NCI-H748 treated with DMSO at 0.1 percent for 48 hours (cell line): ENCODE measurements around the gene FBXL16.

Experiments used
- DNase-seq: peaks from one replicate; lab custom pipeline; 2025; lab: John Stamatoyannopoulos, UW

Gene FBXL16

DNA sequence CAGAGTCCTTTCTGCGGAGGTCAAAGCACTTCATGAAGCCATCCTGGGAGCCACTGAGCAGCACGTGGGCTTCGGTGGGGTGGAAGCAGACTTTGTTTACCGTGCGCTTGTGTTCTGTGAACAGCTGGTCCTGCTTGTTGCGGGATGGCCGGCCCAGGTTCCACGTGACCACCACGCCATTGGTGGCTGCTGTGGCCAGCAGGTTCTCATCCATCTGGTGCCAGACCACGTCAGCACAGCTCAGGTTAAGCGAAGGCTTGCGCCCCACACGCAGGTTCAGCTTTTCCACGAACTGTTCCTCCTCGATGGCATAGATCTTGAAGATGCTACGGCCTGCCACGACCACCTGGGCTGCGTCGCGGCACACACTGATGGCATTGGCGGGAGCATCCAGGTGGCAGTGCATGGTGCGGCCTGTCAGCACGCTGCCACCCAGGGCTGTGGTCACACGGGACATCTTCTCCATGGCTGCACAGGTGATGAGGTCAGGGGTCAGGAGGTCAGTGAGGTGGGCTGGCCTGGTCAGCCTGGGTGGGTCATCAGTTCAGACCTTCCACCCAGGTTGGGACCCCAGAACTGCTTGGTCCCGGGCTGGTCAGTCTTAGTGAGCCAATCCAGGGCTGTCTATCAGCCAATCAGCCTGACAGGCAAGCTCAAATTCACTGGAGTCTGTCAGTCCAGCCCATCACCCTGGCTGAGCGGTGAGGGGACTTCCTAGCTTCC is 16.3 kb downstream of the FBXL16 start:
- DNase-seq, result no peak

GRCh38 chr16:687499-687898 is 18.1 kb downstream of the FBXL16 start:
- DNase-seq, result no peak

DNA sequence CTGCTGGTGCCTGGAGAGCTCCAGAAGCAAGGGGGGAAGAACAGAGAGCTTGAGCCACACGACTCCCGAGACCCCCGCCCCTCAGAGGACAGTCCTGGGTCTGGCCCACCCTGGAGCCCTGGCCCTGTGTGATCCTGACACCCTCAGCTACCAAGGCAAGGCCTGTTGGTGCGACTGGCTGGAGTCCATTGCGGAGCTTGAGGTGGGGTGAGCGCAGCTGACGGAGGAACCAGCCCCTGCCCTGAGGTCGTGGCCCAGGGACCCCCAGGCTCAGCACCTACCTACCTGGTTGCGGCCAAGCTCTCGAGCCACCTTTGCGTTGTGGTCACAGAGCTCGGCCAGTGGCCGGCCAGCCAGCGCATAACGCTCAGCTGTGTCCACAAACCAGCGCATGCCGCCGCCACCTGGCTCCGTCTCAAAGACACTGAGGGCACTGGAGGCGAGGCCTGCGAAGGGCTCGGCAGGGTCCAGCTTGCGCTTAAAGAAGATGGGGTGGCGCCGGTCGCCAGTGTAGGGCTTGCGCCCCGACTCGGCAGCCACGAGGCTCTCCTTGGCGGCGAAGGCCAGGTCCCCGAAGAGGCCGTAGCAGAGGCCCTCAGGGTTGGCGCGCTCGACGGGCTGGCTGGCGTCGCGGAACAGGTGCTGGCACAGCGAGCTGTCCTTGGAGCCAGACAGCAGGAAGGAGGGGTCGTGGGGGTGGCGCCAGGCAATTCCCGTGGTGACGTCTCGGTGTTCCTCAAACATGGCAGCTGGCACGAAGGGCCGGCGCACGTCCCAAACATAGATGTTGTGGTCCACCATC is 18.9 kb downstream of the FBXL16 start:
- DNase-seq, result no peak

DNA sequence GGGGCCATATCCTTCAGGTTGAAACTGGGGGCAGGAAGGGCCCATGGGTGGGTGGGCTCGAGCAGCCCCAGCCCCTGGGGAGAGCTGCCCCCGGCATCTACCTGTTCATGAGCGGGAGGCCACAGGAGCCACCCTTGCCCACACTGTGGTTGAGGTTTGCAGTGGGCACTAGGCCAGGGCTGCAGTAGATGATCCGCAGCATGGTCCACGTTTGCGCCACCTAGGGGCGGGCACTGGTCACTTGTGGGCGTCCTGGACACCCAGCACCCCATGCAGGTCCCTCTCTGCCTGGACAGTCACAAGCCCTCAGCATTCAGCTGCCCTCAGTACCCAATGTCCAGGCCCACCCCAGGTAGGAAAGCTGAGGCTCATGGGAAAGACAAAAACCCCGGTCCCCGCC is 19.6 kb downstream of the FBXL16 start:
- DNase-seq, result peak; percentile 4

DNA sequence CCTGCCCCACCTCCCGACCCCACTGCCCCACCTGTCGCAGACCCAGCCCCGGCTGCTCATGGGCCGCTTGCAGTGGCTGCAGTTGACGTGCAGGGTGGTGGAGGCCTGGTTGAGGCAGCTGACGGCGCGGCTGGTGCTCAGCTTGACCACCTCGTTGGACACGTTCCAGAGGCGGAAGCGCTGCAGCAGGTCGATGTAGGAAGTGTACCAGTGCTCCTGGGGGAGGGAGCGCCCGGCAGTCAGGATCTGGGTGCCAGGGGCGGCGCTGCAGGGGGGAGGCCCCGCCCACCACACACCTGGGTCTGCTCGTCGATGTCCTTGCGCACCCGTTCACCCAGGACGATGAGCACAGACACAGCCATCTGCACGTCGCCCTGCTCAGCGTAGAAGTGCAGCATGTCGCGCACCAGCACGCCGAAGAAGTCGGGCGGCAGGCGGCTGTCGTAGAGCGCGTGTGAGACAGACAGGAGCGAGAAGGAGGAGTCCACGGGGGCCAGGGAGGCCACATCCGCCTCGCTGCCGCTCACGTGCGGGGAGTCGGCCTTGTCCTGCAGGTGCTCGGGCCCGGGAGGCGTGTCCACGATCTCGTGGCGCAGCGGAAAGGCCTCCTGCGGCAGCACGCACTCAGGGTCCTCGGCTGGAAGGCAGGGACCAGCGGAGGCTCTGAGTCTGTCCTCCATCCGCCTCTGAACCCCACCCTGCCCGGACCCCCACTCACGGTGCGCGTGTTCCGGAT is 20.5 kb downstream of the FBXL16 start:
- no peak for DNase-seq

DNA sequence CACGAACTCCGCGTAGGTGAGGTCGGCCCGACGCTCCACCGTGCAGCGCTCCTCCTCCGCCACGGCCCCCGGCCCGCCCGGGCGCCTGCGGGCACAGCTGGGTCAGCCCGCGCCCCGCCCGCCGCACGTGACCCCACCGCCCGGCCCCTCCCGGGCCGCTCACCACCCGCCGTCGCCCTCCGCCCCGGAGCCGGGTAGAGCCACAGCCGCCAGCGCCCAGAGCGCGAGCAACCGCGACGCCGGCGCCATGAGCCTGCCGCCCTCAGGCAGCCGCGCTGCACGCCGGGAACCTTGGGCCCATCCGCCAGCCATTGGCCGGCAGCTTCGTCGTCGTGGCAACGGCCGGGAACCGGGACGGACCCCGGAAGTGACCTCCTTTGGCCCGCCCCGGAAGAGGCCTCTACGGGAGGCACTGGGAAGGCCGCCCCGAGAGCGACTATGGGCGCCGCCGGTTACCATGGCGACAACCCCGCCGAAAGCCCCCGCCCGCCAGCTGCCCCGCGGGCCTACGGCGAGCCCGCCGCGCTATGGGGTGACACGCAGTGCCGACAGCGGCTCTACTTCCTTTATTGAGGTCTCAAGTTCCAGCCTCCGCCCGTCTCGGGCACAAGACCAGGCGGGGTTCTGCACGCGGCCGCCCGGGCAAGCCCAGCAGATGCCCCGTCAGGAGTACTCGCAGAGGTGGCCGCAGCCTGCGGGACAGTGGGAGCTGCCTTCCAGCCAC is 21.4 kb downstream of the FBXL16 start, which contains the start of gene JMJD8:
Gene JMJD8, minus strand, starts transcription at position 264 of the 724 bp plus-strand sequence. Its CDS starts 15 bp downstream, at position 249.
- DNase-seq, result peak; percentile 72

- no peak for DNase-seq
These were observed 22.1 kb downstream of the FBXL16 start for GRCh38 chr16:683396-684070.

DNA sequence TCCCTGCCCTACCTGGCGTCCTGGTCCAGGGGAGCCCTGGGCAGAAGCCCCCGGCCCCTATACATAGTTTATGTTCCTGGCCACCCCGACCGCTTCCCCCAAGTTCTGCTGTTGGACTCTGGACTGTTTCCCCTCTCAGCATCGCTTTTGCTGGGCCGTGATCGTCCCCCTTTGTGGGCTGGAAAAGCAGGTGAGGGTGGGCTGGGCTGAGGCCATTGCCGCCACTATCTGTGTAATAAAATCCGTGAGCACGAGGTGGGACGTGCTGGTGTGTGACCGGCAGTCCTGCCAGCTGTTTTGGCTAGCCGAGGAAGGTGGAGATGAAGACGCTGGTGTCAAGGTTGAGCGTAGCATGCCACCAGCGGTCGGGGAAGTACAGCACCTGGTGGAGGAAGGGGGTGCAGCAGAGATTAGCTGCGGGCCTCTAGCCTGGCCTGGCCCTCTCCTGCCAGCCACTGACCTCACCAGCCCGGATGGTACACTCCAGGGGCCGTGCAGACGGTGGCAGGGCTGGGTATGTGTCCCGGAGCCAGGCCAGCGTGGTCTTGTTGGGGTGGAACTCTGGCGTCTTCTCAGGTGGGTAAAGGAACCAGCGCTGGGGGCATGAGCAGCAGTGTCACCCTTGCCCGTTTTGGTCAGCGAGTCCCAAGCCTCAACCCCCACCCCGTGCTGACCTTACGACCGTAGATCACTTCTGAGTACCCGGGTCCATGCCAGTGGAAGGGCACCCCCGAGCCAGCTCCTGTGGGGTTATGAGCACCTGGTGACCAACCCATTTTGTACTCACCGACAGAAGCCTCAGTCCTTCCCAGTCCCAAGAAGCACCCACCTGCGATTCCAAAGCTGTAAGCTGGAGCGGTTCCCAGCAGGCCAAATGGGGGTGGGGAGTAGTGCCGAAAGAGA is 22.9 kb downstream of the FBXL16 start:
- DNase-seq, result no peak

DNA sequence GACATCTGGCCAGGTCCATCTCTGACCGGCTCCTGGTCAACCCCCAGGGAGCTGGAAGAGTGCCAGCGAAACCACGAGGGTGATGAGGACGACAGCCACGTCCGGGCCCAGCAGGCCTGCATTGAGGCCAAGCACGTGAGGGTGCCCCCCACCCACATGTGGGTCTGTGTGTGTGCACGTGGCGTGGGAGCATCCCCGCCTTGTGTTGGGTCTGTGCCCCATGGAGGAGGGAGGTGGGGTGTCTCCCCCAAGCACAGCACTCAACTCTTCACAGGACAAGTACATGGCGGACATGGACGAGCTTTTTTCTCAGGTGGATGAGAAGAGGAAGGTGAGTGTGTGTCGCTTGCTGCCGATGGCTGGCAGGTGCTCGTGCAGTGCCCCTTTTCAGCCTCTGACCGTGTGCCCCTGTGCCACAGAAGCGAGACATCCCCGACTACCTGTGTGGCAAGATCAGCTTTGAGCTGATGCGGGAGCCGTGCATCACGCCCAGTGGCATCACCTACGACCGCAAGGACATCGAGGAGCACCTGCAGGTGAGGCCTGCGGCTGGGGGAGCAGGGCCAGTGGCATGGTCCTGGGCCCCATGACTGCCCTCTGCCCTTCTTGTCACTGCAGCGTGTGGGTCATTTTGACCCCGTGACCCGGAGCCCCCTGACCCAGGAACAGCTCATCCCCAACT is 23.7 kb downstream of the FBXL16 start:
- DNase-seq, result no peak

DNA sequence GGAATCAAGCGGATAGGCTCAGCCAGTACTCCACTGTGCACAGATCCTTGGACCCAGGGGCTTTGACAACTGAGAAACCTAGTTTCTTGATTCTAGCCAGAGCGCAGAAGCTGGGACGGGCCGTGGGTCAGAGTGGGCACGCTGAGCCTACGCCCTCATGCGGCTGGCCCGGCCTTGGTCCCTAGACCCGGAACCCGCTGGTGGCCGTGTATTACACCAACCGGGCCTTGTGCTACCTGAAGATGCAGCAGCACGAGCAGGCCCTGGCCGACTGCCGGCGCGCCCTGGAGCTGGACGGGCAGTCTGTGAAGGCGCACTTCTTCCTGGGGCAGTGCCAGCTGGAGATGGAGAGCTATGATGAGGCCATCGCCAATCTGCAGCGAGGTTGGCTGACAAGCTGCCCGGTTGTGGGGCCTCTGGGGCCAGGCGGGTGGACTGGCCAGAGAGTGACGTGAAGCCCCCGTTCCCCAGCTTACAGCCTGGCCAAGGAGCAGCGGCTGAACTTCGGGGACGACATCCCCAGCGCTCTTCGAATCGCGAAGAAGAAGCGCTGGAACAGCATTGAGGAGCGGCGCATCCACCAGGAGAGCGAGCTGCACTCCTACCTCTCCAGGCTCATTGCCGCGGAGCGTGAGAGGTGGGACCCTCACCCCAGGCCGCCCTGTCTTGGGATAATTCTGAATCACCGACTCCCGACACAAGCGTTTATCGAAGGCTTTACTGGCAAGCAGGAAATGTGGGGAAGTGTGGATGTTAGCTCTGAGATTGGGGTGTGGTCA is 24.4 kb downstream of the FBXL16 start:
- DNase-seq, result no peak

DNA sequence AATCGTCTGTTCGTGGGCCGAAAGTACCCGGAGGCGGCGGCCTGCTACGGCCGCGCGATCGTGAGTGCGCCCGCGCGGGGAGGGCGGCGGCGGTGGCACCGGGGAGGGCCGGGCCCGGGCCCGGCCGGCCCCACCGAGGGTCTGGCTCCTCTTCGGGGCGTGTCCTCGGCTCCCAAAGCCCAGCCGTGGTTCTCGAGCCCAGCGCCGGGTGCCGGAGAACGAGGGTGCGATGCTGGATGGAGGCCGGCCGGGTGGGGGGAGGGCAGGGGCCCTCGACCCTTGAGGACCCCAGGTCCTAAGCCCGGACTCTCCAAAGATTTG is 25.0 kb downstream of the FBXL16 start:
- DNase-seq, result no peak

- peak; percentile 46 for DNase-seq
These were observed 25.6 kb downstream of the FBXL16 start, which contains the start of gene STUB1 for GRCh38 chr16:679814-680624. STUB1 (plus strand) TSS chr16:680410; CDS start chr16:680526, 116 bp downstream.

DNA sequence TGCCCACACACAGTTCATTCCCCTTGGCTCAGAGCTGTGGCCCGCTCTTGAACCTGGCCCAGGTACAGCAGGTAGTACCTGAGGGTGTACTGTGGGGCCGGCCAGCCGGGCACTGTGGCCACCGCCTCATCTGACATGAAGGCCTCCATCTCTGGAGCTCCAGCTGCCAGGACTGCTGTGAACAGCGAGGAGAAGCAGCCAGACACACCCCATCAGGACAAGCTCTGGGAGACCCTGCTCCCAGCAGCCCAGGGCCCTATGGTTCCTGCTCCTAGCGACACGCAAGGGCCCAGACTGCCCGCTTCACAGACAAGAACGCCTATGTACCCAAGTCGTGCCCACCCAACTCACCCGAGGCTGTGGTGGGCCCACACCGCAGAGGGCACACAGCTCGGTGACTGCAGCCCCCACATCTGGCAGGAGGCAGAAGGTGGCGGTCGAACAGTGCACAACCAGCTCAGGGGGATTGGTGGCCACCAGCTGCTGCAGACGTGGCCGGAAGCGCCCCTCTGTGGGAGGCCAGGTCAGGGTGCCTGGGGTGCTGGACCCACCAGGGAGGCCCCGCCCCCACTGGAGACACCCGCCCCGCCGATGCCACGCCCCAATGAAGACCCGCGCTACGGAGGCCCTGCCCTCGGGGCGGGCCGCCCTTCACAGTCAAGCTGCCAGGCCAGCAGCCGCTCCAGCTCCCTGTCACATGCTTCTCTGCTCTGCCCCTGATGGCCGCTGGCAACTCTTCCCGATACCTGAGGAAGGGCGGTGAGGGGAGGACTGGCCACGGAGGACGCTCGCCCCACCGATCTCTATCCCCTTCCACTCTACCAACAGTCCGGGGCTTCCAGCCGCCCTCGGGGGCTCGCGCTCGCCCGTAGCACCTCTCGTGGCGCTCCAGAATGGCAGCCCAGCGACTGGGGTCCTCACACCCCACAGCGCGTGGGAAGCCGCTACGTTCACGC is 26.5 kb downstream of the FBXL16 start:
- DNase-seq, result peak; percentile 47

GRCh38 chr16:678209-678857 is 27.3 kb downstream of the FBXL16 start:
- DNase-seq, result no peak

- no peak for DNase-seq
These were observed 28.0 kb downstream of the FBXL16 start for GRCh38 chr16:677316-678190.
